ENCODE measurements around the gene PTGES3L.
A peak's percentile ranks its signal among the peaks of the same experiment; 100 is the strongest.

Gene PTGES3L

DNA sequence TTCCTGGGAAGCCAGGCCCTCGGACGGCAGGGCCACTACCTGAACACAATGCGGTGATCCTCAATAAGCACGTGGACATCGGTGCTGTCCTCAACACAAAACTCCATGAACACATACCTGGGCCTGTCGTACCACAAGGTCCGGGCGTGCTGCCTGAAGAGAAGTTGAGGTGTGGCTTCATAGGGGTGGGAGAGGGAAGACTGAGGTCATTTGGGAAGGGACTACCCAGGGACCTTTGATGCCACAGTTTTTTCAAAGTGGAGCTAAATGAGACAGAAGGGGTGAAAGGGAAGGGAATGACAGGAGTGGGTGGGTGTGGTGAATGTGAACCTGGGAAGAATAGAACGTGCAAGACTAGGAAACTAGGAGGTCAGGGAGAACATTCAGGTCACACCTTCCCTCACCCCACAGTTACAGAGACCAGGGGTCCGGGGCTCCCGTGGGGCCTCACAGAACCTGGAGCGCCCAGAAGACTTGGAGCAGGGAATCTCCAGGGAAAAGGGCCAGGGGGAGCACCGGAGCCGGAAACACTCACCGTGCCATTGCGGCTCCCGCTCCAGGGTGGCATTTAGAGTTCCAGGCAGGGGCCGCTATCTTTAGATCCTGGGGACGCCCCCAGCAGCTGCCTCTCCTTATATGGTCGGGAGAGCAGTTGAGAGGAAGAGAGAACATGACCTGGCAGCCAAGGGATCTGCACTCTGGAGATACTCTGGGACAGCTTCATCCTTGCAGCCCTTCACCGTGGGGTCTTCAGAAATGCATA lies at the start of gene PTGES3L:
Gene PTGES3L, minus strand, starts transcription at position 570 of the 763 bp plus-strand sequence. Its CDS starts 27 bp downstream, at position 543.
- DNase-seq: peak; percentile 25

DNA sequence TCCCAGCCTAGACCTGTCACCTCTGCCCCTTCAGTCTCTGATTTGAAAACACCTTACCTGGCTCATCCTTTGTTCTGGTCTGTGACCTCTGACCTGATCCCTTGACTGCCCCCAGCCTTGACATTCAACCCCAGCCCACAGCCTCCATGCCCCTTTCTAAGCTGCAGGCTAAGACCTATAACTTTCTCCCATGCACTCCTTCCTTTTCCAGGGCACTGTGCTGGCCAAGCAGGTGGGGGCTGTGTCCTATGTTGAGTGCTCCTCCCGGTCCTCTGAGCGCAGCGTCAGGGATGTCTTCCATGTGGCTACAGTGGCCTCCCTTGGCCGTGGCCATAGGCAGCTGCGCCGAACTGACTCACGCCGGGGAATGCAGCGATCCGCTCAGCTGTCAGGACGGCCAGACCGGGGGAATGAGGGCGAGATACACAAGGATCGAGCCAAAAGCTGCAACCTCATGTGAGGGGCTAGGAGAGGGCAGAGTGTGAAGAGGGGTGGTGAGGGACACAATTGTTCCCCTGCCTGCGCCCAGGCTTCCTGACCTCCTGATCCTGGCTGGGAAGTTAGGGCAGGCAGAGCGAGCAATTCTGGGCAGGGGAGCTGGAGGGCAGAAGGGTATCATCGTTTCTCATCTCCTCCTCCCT lies 48.5 kb upstream of the PTGES3L start:
- no peak for DNase-seq

- DNase-seq: no peak
Observed at GRCh38 chr17:43027091-43028032, 47.5 kb upstream of the PTGES3L start.

- DNase-seq: no peak
Observed at GRCh38 chr17:43026595-43026994, 46.7 kb upstream of the PTGES3L start.

DNA sequence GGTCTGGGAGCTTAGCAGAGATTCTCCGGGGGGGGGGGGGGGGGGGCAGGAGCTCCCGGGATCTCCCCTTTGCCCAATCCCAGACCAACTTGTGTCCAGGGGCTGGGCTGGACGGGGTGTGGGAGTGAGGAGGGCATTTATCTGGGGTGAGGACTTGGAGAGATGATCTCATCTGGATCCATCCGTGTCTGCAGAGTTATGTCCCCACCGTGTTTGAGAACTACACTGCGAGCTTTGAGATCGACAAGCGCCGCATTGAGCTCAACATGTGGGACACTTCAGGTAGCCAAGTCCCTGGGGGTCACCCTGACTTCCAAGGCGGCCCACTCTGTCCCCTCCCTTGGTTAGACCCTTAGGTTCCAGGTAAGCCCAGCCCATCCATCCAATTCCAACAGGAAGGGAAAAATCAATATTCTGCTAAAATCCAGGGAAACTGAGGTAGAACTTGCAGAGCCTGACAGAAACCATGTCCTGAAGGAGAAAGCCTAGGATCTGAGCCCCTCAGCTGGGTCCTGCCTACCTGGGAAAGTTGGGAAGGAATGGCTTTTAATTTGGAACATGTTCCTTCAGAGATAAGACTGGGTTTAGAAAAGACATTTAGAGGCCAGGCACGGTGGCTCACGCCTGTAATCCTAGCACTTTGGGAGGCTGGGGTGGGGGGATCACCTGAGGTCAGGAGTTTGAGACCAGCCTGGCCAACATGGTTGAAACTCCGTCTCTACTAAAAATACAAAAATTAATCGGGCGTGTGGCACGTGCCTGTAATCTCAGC lies 46.1 kb upstream of the PTGES3L start:
- no peak for DNase-seq

DNA sequence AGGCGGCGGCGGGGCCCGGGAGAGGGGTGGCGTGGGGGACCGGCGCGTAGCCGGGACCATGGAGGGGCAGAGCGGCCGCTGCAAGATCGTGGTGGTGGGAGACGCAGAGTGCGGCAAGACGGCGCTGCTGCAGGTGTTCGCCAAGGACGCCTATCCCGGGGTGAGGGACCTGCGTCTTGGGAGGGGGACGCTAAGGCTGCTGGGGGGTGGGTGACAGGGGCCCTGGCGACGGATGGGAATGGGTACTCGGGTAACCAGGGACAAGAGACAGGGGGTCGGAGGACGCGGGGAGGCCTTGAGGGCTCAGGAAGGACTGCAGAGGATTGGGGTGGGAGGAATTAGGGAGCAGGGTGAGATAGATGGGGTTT lies 45.4 kb upstream of the PTGES3L start:
- DNase-seq: no peak

DNA sequence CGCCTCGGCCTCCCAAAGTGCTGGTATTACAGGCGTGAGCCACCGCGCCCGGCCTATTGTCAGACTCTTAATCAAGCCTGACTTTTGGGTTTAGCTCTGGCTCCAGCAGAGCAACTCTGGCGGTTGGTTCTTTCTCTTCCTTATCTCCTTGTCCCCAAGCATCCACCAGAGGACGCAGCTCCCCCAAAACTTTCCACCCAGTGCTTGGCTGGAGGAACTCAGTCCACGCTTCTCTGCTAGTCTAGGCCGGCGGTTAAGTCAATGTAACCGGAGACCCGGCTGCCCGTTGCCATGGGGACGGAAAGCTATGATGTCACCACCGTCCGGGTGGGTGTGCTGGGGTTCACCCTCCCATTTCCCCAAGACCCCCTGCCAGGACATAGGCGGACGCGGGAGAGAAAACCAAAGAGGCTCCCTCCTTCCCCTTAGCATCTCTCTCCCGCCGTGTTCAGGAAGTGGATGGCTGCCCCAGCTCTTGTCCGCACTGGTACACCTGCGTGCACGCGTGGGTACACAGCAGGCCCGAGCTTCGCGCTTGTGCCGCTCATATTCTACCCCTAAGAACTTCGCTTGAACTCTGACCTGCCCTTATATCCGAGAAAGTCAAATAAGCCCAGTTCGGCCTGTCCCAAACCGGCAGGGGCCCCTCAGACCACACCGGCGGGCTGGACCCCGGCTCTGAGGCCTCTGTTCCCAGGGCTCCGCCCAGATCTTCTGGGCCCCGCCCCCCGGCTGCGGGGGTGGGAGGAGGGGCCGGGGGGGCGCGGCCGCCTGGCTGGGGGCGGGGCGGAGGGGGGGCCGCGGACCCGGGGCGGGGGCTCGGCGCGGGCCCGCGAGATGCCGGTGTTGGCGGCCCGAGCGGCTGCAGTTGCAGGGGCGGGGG lies 44.8 kb upstream of the PTGES3L start, which contains the start of gene RND2:
Gene RND2, plus strand, starts transcription at position 825 of the 883 bp plus-strand sequence. CDS start 117 bp downstream, outside the sequence.
- peak; percentile 88 for DNase-seq

DNA sequence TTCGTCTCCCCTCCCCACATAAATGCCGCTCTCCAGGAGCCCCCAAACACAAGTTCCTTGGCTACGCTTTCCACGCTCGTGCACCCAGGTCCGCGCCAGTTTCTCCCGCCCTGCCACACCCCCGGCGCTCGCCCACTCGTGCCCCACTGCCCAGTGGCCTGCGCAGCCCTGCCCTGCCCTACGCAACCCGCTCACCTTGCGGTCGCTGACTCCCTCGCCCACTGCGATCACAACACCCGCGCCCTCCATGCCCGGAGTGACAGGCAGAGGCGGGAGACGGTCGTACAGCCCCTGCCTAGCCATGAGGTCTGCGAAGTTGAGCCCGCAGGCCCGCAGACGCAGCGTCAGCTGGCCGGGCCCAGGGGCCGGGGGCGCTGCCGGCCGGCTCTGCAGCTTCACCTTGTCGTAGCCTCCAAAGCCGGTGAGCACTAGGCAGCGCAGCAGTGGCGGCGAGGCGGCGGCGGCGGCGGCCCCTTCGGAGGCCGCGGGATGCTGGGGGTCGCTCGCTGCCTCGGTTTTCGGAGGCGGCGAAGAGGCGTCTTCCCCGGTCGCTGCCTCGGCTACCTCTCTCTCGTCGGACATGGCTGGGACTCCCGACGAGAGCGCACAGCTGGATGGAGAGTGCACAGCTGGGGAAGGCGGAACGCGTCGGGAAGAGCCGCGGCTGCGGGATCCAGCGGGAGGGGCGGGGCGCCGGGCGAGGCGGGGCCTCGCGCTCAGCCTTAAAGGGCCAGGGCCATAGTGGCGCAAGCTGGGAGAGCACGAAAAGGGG lies 42.0 kb upstream of the PTGES3L start, which contains the start of gene VAT1:
Gene VAT1, minus strand, starts transcription at position 645 of the 772 bp plus-strand sequence. Its CDS starts 63 bp downstream, at position 582.
- peak; percentile 76 for DNase-seq

GRCh38 chr17:43020789-43021740 lies 41.2 kb upstream of the PTGES3L start:
- DNase-seq: peak; percentile 82

GRCh38 chr17:43020030-43020621 lies 40.2 kb upstream of the PTGES3L start:
- no peak for DNase-seq

DNA sequence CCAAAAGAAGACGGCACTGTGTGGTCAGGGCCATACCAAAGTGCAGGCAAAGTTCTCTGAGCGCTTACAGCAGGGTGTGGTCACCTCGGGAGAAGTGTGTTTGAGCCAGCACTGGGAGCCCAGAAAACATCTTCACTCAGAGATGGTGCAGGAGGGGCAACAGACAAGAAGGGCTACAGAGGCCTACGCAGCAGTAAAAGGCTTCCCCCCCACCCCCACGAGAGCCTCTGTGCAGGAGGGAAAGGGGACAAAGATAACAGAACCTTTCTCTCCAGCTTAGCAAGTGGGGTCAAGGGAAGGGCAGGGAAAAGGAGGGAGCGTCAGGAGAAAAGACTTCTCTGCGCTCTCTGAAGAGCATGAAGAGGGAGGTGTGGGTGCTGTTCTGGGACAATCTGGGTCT lies 39.5 kb upstream of the PTGES3L start:
- DNase-seq: no peak

DNA sequence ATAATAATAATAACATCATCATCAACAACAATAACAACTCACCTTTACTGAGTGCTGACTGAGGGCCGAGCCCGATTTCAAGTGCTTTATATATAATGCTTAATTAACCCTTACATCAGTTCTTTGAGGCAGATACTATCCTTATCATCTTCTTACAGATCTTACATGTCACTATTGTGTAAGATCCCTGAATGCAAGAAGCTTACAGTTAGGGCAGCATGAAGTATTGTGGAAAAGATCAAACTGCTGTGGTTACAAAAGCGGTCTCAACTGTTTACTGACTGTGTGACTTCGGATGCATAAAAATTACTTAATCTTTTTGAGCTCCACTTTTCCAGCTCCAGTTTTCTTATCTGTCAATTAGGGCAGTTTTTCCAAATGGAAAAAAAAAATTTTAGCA lies 39.1 kb upstream of the PTGES3L start:
- DNase-seq: peak; percentile 50

DNA sequence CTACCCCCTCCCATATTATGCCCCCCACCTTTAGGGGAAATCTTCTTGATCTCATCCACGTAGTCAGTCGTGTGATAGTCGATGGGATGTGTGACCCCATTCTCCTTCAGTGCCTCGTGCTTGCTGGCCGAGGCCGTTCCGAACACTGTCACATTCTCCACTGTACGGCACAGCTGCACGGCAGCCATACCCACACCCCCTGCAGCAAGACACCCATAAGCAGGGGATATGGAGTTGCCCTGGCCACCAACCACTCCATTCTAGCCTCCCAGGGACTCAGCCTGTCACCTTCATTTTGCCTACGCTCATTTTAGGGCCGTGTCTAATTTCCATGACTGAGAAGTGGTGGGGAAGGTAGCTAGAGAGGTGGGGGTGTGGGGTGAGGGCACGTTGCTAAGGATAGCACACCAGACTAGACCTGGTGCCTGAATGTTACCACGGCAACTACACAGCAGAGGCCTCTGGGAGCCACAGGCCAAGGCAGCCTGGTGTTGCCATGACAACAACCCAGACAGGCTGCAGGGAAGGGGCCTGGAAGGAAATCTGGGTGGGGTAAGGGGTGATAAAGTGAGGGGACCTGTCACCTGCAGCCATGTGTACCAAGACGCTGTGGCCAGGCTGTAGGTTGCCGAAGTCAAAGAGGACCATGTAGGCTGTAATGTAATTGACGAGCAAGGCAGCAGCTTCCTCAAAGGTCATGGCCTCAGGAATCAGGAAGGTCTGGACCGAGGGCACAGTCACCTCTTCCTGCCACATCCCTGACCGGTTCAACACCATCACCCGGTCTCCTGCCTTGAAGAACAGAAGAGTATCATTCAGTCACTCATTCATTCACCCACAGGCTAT lies 38.4 kb upstream of the PTGES3L start:
- DNase-seq: peak; percentile 46

DNA sequence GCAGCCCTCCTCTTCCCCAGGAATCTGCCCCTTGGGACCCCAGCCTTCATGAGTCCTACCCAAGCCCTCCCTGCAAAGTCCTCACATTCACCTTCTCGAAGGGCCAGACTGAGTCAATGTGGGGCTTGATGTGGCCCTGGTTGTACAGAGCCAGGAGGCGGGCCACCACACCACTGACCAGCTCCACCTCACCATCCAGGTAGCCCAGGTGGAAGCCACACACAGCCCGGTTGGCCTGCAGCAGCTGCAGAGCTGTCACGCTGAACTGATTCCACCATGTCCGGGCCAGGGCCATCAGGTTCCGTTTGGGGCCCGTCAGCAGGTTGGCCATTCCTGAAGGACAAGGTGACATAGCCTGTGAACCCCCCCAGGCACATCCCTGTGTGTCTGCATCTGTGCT lies 36.3 kb upstream of the PTGES3L start:
- no peak for DNase-seq

DNA sequence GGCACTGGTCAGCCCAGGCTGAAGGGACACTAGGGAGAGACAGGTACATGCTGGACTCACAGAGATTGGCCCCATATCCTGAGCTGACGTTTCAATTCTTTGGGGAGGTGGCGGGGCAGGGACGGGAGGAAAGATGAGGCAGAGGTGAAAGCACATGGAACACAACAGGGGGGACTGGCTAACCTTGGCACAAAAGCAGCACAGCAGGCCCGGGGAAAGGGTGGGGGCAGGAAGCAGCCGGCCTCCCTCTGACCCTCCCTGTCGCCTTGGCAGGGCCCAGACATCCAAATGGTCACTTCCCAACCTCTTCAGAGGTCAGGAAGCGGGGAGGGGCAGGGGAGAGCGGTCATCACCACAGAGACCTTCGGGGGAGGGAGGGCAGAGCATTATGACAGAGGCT lies 35.7 kb upstream of the PTGES3L start:
- no peak for DNase-seq

DNA sequence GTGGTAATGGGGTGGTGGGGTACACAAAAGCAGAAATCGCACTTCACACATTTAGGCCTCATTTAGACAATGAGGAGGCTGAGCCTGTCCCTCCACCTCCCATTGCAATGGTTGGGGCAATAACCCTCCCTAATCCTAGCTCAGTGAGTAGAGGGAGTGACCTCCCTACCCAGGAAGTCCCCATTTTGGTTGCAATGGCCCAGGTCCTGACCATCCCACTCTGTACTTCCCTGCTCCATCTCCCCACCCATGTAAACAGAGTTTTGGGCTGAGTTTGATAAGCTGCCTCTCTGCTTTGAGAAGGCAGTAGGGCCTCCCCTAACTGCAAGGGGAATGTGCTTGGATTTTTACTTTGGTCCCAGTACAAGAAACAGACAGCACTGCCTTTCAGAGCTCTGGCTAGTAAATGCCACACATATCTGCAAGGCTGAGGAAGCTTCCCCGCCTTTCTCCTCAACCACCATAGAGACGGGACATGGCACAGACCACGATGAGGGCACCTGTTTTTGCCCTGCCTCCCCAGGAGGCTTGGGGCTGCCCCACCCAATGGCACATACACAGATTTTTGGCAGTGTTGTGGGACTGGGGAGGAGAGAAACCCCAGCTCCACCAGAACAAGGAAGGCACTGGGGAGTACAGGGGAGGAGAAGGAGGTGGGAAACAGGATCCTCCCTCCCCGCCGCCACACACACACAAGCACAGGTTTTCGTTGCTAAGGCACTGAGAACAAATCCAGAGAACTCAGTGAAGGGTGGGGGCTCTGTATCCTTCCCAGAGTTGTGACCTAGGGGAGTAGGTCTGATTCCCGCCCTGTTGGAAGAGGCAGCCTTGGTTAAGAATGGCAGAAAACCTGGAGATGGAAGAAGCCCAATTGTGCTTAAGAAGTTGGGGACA lies 35.0 kb upstream of the PTGES3L start:
- DNase-seq: no peak
